Posterior vena cava (tissue), 2 donors: ENCODE results near the gene APC2. TPM values are rescaled to one million over a fixed set of nuclear protein-coding genes. Genes with fewer than 3 reads are reported as not detected.
"Not testable (repeated sequence)": the region's sequence is repeated elsewhere in the genome, so short reads cannot be mapped to it uniquely, and the experiment has no call there.

Source experiments
- DNase-seq: peaks from one replicate; pipeline ENCODE4 v3.0.0-alpha.2; 2020; ENCODE audit warnings: low spot score
- intact Hi-C, 2 donors: fragments of 100-400 bp; cut with DNase I; formaldehyde crosslinking; loops; one replicate each; pipeline versions ENCODE4 v1.14.1 to v1.14.2; 2022 to 2023
- total RNA-seq, 2 donors: library from RNA; stranded (reverse); fragmentation: NEBNext Ultra II Directional; extraction: Animal tissue kit (Norgen Biotek cat#: 25700); gene quantifications; one replicate each; pipeline ENCODE4 v1.2.1, GENCODE V29; 2021
- donor health status: DM: yes; HTN: yes; CAD: no.
- donor health status: DM: yes; HTN: yes; CAD: no.

The APC2 gene
- total RNA-seq, 2 donors from 2014 or later = 0.05 to 0.10 TPM

- DNase-seq, intact Hi-C loops: not testable (repeated sequence)
Measured at GRCh38 chr19:1499231-1499630, 49.3 kb downstream of the APC2 start.

- peak; percentile 70 for DNase-seq
- intact Hi-C loops = no loop called here
Measured at GRCh38 chr19:1501200-1501595, 51.3 kb downstream of the APC2 start.

- intact Hi-C loops = no loop called here
Measured at GRCh38 chr19:1502433-1503088, 52.6 kb downstream of the APC2 start.

GRCh38 chr19:1503089-1503924 lies 53.4 kb downstream of the APC2 start:
- intact Hi-C loops = no loop called here
- DNase-seq = peak; percentile 75

More at GRCh38 chr19:1502433-1503088, 52.6 kb downstream of the APC2 start:
- no peak for DNase-seq

GRCh38 chr19:1503925-1504773 lies 54.2 kb downstream of the APC2 start:
- peak; percentile 76 for DNase-seq
- intact Hi-C loops = no loop called here

- intact Hi-C loops = no loop called here
- DNase-seq = no peak
Measured at GRCh38 chr19:1505012-1505411, 55.1 kb downstream of the APC2 start.

GRCh38 chr19:1505991-1506881 lies 56.3 kb downstream of the APC2 start:
- no peak for DNase-seq
- intact Hi-C loops = no loop called here

GRCh38 chr19:1507192-1507660 lies 57.3 kb downstream of the APC2 start:
- peak; percentile 80 for DNase-seq
- intact Hi-C loops = no loop called here

GRCh38 chr19:1507763-1508506 lies 58.0 kb downstream of the APC2 start:
- intact Hi-C loops = loop anchor here in 1 of 2 donors (2.0 kb wide), 1 partner anchor 71 kb away; no protein-coding TSS in a partner anchor
- DNase-seq = peak; percentile 97

- intact Hi-C loops = loop anchor here in 1 of 2 donors (2.0 kb wide), 1 partner anchor 72 kb away; no protein-coding TSS in a partner anchor
Measured at GRCh38 chr19:1508507-1508856, 58.6 kb downstream of the APC2 start.

GRCh38 chr19:1509602-1510441 lies 59.9 kb downstream of the APC2 start:
- intact Hi-C loops = loop anchor here in 1 of 2 donors (2.0 kb wide), 1 partner anchor 73 kb away; no protein-coding TSS in a partner anchor
- no peak for DNase-seq

More at GRCh38 chr19:1508507-1508856, 58.6 kb downstream of the APC2 start:
- no peak for DNase-seq

- intact Hi-C loops = no loop called here
- DNase-seq = peak; percentile 73
Measured at GRCh38 chr19:1510442-1510806, 60.5 kb downstream of the APC2 start.

- intact Hi-C loops = no loop called here
- peak; percentile 62 for DNase-seq
Measured at GRCh38 chr19:1510807-1511206, 60.9 kb downstream of the APC2 start.

GRCh38 chr19:1511318-1512317 lies 61.7 kb downstream of the APC2 start:
- DNase-seq = peak; percentile 76
- intact Hi-C loops = no loop called here

GRCh38 chr19:1512671-1513498 lies 63.0 kb downstream of the APC2 start, which contains the start of gene ADAMTSL5:
Gene ADAMTSL5, minus strand, starts transcription at chr19:1513019. Its CDS starts 2,076 bp downstream, at chr19:1510943.
- intact Hi-C loops = no loop called here
- peak; percentile 80 for DNase-seq
